Measurements from ENCODE around the gene ABCA9. TPM values are rescaled to one million over a fixed set of nuclear protein-coding genes. Genes with fewer than 3 reads are reported as not detected.

The ABCA9 gene
- total and polyA plus RNA-seq, 2 of the 13 experiments (the other 11 are each of a cell fraction or from before 2014, with no cell fraction given), result 0.04 TPM; not detected in 1

DNA sequence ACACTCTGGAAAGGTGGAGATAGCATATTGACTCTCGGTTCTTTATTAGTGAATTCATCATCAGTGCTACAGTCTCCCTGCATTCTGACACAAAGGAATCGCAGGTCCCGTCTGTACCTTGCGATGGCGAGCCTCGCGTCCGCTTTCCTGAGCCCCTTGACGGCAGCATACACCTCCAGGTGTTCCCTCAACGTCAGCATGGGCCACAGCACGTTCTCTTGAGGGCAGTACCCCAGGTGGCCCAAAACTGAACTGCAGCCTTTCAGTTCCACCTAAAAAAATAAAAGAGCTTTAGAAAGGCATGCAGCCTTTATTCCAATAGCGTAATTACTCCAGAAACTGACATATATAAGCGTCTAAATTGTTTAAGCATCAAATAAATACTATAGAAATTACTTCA, 24.2 kb upstream of the ABCA9 start (continued):
- TF ChIP-seq, protein P1, sequence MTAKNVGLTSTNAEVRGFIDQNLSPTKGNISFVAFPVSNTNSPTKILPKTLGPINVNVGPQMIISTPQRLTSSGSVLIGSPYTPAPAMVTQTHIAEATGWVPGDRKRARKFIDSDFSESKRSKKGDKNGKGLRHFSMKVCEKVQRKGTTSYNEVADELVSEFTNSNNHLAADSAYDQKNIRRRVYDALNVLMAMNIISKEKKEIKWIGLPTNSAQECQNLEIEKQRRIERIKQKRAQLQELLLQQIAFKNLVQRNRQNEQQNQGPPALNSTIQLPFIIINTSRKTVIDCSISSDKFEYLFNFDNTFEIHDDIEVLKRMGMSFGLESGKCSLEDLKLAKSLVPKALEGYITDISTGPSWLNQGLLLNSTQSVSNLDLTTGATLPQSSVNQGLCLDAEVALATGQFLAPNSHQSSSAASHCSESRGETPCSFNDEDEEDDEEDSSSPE (CRISPR knock-in tag; IDR thresholded peaks at IDR 0.05), result no peak
- TF ChIP-seq JUN (CRISPR knock-in tag; IDR thresholded peaks at IDR 0.05) (no peak), SALL1 (CRISPR knock-in tag; IDR thresholded peaks at IDR 0.05) (peak; percentile 62; the same call in 1 of the 2 replicates), IKZF1 (IDR thresholded peaks at IDR 0.05) (no peak), FOXO4 (CRISPR knock-in tag; conservative IDR thresholded peaks at IDR 0.05) (0 out of 2 replicates have a peak, but pooled peaks have one; percentile 72), SNAPC2 (CRISPR knock-in tag; IDR thresholded peaks at IDR 0.05) (no peak), MAX (IDR thresholded peaks at IDR 0.05) (peak; percentile 76), SOX13 (IDR thresholded peaks at IDR 0.05) (no peak), SOX13 (CRISPR knock-in tag; conservative IDR thresholded peaks at IDR 0.05 in 1 of 2, IDR thresholded peaks at IDR 0.05 in 1 of 2) (peak in 1 of 2 experiments; percentile 25; a peak in 1 of 4 replicates), BRF2 (CRISPR knock-in tag; IDR thresholded peaks at IDR 0.05) (no peak), MYC (CRISPR knock-in tag; IDR thresholded peaks at IDR 0.05; ENCODE audit: borderline replicate concordance) (peak; percentile 57; the same call in 1 of the 2 replicates), MBNL3 (CRISPR knock-in tag; conservative IDR thresholded peaks at IDR 0.05) (no peak), MXD4 (CRISPR knock-in tag; IDR thresholded peaks at IDR 0.05) (no peak), ZNF883 (CRISPR knock-in tag; IDR thresholded peaks at IDR 0.05; ENCODE audit: not compliant biosample characterization) (no peak), ZBTB8A (CRISPR knock-in tag; IDR thresholded peaks at IDR 0.05; ENCODE audit: borderline replicate concordance, low read depth) (no peak), SRSF9 (IDR thresholded peaks at IDR 0.05; ENCODE audit: borderline replicate concordance, insufficient read depth, low read depth, low read length, poor library complexity, severe bottlenecking) (no peak), ATF7-NPFF (CRISPR knock-in tag; IDR thresholded peaks at IDR 0.05; ENCODE audit: low read depth) (no peak), ZNF263 (CRISPR knock-in tag; IDR thresholded peaks at IDR 0.05) (peak; percentile 32; the same call in 1 of the 2 replicates), ZNF776 (CRISPR knock-in tag; IDR thresholded peaks at IDR 0.05) (no peak), FOXM1 (CRISPR knock-in tag; IDR thresholded peaks at IDR 0.05) (no peak)
- TF ChIP-seq, protein P2, sequence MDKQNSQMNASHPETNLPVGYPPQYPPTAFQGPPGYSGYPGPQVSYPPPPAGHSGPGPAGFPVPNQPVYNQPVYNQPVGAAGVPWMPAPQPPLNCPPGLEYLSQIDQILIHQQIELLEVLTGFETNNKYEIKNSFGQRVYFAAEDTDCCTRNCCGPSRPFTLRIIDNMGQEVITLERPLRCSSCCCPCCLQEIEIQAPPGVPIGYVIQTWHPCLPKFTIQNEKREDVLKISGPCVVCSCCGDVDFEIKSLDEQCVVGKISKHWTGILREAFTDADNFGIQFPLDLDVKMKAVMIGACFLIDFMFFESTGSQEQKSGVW (CRISPR knock-in tag; IDR thresholded peaks at IDR 0.05; ENCODE audit: borderline replicate concordance), result no peak
- TF ChIP-seq, protein P3, sequence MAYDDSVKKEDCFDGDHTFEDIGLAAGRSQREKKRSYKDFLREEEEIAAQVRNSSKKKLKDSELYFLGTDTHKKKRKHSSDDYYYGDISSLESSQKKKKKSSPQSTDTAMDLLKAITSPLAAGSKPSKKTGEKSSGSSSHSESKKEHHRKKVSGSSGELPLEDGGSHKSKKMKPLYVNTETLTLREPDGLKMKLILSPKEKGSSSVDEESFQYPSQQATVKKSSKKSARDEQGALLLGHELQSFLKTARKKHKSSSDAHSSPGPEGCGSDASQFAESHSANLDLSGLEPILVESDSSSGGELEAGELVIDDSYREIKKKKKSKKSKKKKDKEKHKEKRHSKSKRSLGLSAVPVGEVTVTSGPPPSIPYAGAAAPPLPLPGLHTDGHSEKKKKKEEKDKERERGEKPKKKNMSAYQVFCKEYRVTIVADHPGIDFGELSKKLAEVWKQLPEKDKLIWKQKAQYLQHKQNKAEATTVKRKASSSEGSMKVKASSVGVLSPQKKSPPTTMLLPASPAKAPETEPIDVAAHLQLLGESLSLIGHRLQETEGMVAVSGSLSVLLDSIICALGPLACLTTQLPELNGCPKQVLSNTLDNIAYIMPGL (CRISPR knock-in tag; IDR thresholded peaks at IDR 0.05; ENCODE audit: borderline replicate concordance in 1 of 2, low read depth in 1 of 2), result no peak
- TF ChIP-seq, protein P4, sequence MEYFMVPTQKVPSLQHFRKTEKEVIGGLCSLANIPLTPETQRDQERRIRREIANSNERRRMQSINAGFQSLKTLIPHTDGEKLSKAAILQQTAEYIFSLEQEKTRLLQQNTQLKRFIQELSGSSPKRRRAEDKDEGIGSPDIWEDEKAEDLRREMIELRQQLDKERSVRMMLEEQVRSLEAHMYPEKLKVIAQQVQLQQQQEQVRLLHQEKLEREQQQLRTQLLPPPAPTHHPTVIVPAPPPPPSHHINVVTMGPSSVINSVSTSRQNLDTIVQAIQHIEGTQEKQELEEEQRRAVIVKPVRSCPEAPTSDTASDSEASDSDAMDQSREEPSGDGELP (IDR thresholded peaks at IDR 0.05; ENCODE audit: borderline replicate concordance, low read depth), result no peak
